Upper lobe of right lung (tissue), 1 donor: ENCODE measurements around the gene DPPA5. TPM values are rescaled to one million over a fixed set of nuclear protein-coding genes. Genes with fewer than 3 reads are reported as not detected.
"Not testable (repeated sequence)": the region's sequence is repeated elsewhere in the genome, so short reads cannot be mapped to it uniquely, and the experiment has no call there.

Experiments used
- ATAC-seq: fragments of 200-7000 bp; cut with Tn5 transposase; one replicate; pipeline ENCODE4 v1.9.1; 2020; ENCODE audit warnings: mild to moderate bottlenecking, moderate library complexity
- DNase-seq: peaks from one replicate; pipeline ENCODE4 v3.0.0-alpha.2; 2020
- H3K27ac ChIP-seq: fragments of 200-600 bp; one replicate; pipeline ENCODE4 v1.8.0; 2022
- H3K27me3 ChIP-seq: fragments of 200-600 bp; one replicate; pipeline ENCODE4 v1.8.0; 2022; ENCODE audit warnings: mild to moderate bottlenecking
- H3K36me3 ChIP-seq: fragments of 200-600 bp; one replicate; pipeline ENCODE4 v1.8.0; 2022
- H3K4me1 ChIP-seq: fragments of 200-600 bp; one replicate; pipeline ENCODE4 v1.8.0; 2022
- H3K4me3 ChIP-seq: fragments of 200-600 bp; one replicate; pipeline ENCODE4 v1.8.0; 2022; ENCODE audit warnings: mild to moderate bottlenecking
- H3K9me3 ChIP-seq: fragments of 200-600 bp; one replicate; pipeline ENCODE4 v1.8.0; 2022
- intact Hi-C: fragments of 100-400 bp; cut with DNase I; formaldehyde crosslinking; loops from one replicate; pipeline ENCODE4 v1.11.0; 2022
- total RNA-seq: library from RNA; stranded (reverse); fragmentation: NEBNext Ultra II Directional; extraction: Animal tissue kit (Norgen Biotek cat#: 25700); gene quantifications from one replicate; pipeline ENCODE4 v1.2.1, GENCODE V29; 2021
- TF ChIP-seq, protein P1 (sequence below): fragments of 200-600 bp; IDR thresholded peaks from one replicate; pipeline ENCODE4 v1.8.0; 2022; ENCODE audit warnings: antibody characterized with exemption
- donor health status: DM: no; HTN: yes; CAD: no; lungs with severe emphysema.

The DPPA5 gene
- total RNA-seq, 1 donor from 2014 or later = not detected

DNA sequence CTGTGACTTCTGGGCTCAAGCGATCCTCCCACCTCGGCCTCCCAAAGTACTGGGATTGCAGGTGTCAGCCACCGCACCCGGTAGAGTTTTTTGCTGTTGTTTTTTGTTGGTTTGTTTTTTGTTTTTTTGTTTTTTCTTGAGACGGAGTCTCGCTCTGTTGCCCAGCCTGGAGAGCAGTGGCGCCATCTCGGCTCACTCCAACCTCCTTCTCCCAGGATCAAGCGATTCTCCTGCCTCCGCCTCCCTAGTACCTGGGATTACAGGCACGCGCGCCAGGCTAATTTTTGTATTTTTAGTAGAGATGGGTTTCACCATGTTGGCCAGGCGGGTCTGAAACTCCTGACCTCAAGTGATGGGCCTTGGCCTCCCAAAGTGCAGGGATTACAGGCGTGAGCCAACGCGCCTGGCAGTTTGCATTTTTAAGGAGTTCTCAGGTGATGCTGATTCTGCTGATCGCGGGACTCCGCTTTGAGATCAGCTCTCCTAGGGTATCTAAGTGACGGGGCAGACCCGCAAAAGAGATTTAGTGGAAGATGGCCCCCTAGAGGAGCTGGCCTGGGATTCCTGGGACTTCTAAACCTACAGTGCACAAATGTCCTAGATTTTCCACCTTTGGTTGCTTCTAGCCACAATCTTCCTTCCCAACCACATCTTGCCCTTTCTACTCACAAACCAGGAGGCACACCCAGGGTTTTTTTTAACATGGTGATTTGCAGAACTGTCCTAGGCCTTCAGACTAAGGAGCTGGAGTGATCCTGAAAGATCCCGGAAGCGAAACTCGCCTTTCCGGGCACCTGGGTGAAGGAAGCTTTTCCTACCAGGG lies 45.2 kb downstream of the DPPA5 start:
- H3K27me3 ChIP-seq = no peaks in the 10 kb centered on the region
- no peaks in the 10 kb centered on the region for H3K4me1 ChIP-seq
- peak overlapping the region; percentile 68 for H3K4me3 ChIP-seq
- intact Hi-C loops = no loop called here
- peak; percentile 48 for ATAC-seq
- TF ChIP-seq, protein P1, sequence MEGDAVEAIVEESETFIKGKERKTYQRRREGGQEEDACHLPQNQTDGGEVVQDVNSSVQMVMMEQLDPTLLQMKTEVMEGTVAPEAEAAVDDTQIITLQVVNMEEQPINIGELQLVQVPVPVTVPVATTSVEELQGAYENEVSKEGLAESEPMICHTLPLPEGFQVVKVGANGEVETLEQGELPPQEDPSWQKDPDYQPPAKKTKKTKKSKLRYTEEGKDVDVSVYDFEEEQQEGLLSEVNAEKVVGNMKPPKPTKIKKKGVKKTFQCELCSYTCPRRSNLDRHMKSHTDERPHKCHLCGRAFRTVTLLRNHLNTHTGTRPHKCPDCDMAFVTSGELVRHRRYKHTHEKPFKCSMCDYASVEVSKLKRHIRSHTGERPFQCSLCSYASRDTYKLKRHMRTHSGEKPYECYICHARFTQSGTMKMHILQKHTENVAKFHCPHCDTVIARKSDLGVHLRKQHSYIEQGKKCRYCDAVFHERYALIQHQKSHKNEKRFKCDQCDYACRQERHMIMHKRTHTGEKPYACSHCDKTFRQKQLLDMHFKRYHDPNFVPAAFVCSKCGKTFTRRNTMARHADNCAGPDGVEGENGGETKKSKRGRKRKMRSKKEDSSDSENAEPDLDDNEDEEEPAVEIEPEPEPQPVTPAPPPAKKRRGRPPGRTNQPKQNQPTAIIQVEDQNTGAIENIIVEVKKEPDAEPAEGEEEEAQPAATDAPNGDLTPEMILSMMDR = no peak
- H3K36me3 ChIP-seq = no peaks in the 10 kb centered on the region
- DNase-seq = no peak
- H3K27ac ChIP-seq = peak overlapping the region; percentile 55
- H3K9me3 ChIP-seq = no peaks in the 10 kb centered on the region

DNA sequence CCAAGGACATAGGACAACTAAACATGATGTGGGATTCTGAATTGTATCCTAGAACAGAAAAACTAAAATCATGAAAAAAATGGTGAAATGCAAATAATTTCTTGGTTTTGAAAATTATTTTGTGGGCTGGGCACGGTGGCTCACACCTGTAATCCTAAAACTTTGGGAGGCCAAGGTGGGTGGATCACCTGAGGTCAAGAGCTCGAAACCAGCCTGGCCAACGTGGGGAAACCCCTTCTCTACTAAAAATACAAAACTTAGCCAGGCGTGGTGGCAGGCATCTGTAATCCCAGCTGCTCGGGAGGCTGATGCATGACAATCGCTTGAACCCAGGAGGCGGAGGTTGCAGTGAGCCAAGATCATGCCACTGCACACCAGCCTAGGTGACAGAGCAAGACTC lies 50.3 kb downstream of the DPPA5 start:
- H3K4me3 ChIP-seq, intact Hi-C loops, ATAC-seq, H3K9me3 ChIP-seq, DNase-seq, H3K27me3 ChIP-seq, H3K4me1 ChIP-seq, H3K36me3 ChIP-seq, H3K27ac ChIP-seq: not testable (repeated sequence)

Other genes with a start within 250 kb of the DPPA5 start
- not detected for gene KHDC1L, start 128.8 kb downstream of the DPPA5 start, total RNA-seq
- 1.9 TPM for gene KHDC1, start 91.1 kb downstream of the DPPA5 start, total RNA-seq
- gene KHDC3L, start 8.4 kb upstream of the DPPA5 start, total RNA-seq = not detected
- 1.2 TPM for gene OOEP, start 15.6 kb upstream of the DPPA5 start, total RNA-seq
- 2.5 TPM for gene DDX43, start 40.6 kb upstream of the DPPA5 start, total RNA-seq
- gene CGAS, start 98.0 kb upstream of the DPPA5 start, total RNA-seq = 5.9 TPM
- gene MTO1, start 107.5 kb upstream of the DPPA5 start, total RNA-seq = 23.1 TPM
- 9,028 TPM for gene EEF1A1, start 166.8 kb upstream of the DPPA5 start, total RNA-seq